Measurements from ENCODE around the gene EYS.
"Not testable (repeated sequence)": the region's sequence is repeated elsewhere in the genome, so short reads cannot be mapped to it uniquely, and the experiment has no call there.

The EYS gene

GRCh38 chr6:64010010-64010409 is 1697.0 kb downstream of the EYS start:
- DNase-seq, result no peak

DNA sequence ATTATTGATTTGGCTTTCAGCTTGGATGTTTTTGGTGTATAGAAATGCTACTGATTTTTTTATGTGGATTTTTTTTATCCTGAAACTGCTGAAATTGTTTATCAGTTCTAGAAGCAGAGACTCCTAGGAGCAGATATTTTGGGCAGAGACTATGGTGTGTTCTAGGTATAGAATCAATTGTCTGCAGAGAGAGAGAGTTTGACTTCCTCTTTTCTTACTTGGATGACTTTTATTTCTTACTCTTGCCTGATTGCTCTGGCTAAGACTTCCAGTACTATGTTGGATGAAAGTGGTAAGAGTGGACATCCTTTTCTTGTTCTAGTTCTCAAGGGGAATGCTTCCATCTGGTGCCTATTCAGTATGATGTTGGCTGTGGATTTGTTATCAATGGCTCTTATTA is 1700.8 kb downstream of the EYS start:
- DNase-seq, result no peak

DNA sequence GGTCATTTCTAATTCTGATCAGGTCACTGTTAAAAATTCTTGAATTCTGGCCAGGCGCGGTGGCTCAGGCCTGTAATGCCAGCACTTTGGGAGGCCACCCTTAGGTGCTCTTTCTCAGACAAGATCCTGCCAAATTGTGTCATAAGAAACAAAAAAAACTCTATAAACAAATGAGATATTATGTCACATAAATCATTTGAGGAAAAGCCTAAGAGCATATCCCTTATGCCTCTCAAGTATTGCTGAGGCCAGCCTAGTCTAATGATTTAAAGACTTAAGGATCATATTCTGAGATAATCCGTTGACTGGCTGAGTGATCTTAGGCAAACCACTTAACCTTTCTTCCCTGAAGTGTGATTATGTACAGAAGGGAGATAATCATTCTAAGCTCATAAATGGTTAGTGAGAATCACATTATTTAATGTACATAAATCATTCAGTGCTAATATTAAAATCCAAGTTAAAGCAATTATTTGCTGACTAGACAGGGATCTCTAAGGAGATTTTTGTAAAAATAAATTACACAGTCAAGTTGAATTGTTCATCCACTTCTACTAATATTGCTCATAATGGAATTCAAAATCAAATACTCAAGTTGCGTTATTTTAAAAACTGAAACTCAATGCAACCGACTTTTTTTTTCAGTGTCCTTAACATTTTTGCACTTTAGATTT is 1706.1 kb downstream of the EYS start:
- DNase-seq, result no peak

GRCh38 chr6:63999613-64000012 is 1707.4 kb downstream of the EYS start:
- no peak for DNase-seq

DNA sequence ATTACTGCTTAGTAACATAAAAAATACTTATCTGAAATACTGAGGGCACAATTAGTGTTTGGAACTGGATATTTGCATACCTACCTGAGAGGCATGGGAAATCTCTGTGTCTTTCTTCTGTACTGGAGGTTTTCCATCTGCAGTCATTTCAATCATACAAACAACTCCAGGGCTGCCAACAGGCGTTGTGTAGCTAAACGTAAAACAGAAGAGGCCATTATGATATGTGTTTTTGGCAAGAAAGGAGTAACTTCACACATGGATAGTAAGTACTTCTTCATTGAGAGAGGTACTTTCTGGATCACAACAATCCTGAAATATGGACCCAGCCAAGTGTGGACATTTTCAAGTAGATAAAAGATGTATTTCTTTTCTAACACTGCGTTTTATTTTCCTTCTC is 1708.0 kb downstream of the EYS start:
- no peak for DNase-seq

- no peak for DNase-seq
These were observed 1709.3 kb downstream of the EYS start for GRCh38 chr6:63997734-63998133.

- no peak for DNase-seq
These were observed 1709.8 kb downstream of the EYS start for GRCh38 chr6:63997221-63997620.

DNA sequence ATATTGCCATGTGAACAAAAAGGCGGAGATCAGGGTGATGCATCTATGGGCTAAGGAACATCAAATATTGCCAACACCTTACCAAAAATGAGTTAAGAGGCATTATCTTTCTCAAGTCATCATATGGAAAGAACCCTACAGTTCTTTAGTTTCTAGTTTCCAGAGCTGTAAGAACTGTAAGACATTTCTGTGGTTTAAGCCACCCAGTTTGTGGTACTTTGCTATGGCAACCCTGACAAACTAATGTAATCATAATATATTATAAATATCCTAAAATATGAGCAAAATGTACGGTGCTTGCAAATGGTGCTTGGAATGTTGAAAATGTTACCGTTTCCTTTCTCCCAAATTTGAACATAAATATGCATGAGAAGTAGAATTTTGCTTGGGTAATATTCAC is 1721.8 kb downstream of the EYS start:
- no peak for DNase-seq

DNA sequence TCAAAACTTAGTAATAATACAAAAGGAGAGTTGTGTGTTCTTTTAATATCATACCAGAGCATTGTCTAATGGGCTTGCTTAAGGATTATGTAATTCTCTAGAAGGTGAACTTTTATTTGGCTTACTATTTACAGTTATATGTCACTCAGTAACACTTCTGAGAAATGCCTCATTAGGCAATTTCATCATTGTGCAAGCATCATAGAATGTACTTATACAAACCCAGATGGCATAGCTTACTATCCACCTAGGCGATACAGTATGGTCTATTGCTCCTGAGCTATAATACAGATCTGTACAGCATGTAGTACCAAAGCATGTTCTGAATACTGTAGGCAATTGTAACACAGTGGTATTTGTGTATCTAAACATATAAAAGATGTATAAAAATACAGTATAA is 1731.3 kb downstream of the EYS start:
- no peak for DNase-seq

- DNase-seq, result no peak
These were observed 1738.4 kb downstream of the EYS start for GRCh38 chr6:63968650-63969049.

- DNase-seq, result no peak
These were observed 1742.7 kb downstream of the EYS start for GRCh38 chr6:63964366-63964765.

GRCh38 chr6:63963769-63964315 is 1743.2 kb downstream of the EYS start:
- no peak for DNase-seq

DNA sequence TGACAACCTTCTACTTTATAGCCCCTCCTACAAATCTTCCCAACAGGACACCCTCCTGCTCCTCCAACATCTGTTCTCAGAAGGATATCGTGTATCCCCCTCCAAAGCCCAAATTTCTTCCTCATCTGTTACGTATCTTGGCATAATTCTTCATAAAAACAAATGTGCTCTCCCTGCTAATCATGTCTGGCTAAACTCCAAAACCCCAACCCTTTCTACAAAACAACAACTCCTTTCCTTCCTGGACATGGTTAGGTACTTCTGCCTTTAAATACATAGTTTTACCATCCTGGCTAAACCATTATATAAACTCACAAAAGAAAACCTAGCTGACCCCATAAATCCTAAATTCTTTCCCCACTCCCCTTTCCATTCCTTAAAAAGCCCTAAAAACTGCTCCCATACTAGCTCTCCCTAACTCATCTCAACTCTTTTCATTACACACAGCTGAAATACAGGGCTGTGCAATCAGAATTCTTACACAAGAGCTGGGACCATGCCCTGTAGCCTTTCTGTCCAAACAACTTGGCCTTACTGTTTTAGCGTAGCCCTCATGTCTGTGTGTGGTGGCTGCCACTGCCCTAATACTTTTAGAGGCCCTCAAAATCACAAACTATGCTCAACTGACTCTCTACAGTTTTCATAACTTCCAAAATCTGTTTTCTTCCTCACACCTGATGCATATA is 1753.5 kb downstream of the EYS start:
- not testable (repeated sequence) for DNase-seq

- DNase-seq, result no peak
These were observed 1759.1 kb downstream of the EYS start for GRCh38 chr6:63947792-63948529.

DNA sequence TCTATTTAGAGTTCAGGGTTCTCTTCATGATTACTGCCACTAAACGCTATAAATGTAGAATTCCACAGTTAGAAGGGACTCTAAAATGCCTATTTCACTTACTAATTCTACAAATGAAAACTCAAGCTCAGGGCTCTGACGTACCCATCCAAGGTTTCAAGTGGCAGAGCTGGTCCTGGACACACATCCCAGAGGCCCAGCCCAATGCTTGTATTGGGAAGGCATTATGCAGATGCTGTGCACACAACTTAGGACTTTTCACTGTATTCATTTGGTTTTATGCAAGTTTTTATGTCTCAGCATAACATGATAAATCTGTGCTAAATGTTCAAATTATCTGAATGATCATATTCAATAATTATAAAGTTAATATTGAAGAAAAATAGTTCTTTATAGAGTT is 1761.0 kb downstream of the EYS start:
- DNase-seq, result no peak

DNA sequence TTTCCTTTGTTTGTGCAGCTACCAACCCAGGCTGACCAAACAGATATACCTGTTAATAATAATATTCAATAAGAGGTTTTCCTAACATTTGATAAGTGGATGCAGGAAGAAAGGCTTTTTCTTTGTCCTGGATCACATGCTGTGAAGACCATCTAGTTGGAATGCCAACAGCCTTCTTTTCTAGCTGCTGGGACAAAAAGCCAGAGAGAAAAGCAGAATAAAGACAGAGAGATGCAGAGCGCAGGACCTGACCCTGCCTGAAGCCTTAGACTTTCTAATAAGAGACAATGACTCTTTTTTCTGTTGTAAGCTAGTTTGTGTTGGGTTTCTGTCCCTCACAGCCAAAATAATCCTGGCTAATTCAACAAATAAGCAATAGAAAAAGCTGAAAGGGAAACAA is 1763.2 kb downstream of the EYS start:
- no peak for DNase-seq

DNA sequence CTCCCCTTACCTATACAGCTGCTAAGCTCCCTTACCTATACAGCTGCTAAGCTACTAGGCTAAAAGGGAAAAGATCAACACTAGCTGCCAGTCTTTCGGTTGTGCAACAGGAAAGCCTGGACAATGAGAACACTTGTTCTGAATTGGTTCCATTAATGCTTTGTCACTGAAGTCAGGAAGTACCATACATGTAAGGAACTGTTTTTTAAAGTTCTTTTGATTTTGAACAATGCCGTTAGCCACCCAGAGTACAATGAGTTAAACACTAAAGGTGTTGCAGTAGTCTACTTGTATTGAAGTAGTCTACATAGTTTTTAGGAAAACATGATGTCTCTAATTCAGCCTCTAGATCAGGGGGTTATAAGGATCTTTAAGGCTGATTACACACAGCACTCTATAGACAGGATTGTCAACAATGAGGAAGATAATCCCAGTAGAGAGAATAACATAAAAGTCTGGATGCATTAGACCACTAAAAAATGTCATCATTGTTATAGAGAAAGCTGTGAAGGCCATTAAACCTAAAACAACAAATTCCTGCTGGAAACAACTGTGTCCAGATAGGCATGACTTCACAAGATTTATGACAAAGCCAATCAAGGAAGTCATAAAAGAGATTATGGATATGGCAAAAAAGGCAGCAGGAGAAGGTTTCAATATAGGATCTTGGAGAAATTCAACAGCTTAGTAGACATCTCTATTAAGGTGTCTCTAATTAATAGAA is 1765.1 kb downstream of the EYS start:
- no peak for DNase-seq

GRCh38 chr6:63940056-63940455 is 1767.0 kb downstream of the EYS start:
- DNase-seq, result no peak

- DNase-seq, result no peak
These were observed 1770.6 kb downstream of the EYS start for GRCh38 chr6:63936399-63936798.

- no peak for DNase-seq
These were observed 1771.3 kb downstream of the EYS start for GRCh38 chr6:63935732-63936131.

GRCh38 chr6:63933948-63934347 is 1773.1 kb downstream of the EYS start:
- not testable (repeated sequence) for DNase-seq

DNA sequence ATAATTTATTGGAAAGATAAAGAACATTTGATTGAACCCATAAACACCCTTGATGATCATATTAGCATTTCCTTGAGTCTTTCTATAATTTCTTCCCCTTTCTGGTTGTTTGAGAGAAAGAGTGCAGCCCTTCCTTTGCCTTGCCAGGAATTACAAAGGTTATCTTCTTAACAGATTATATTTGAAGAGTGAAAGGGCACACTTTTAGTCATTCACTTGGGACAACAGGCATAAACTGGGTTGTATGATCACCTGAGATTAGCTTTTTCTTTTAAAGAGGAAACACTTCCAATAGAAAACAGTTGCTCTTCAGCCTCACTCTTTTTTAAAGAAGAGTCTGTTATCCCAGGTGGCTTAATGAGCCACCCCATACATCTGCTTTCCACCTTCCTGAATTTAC is 1776.2 kb downstream of the EYS start:
- DNase-seq, result no peak

GRCh38 chr6:63929111-63929510 is 1777.9 kb downstream of the EYS start:
- no peak for DNase-seq

Measured in CD4-positive, alpha-beta T cell treated with Interleukin-6 for 4 hours (primary cell).